Liver (tissue), 3 donors: ENCODE measurements around the gene NHERF1.

Experiments
- ATF3 ChIP-seq: IDR thresholded peaks from 2 replicates; pipeline ENCODE4 v1.6.1; 2016; ENCODE audit warnings: antibody characterized with exemption
- CTCF ChIP-seq: fragments of 150-350 bp; IDR thresholded peaks from 2 replicates; pipeline ENCODE4 v1.5.1; 2017; ENCODE audit warnings: improper control_type of control experiment, low read depth, low read length; ENCODE audit not compliant: missing input control
- EGR1 ChIP-seq, 2 donors: IDR thresholded peaks; 2 replicates each; pipeline ENCODE4 v1.6.1; 2016 to 2018; ENCODE audit warnings: antibody characterized with exemption in 2 of 2, low read depth in 2 of 2
- MAX ChIP-seq: IDR thresholded peaks from 2 replicates; pipeline ENCODE4 v1.6.1; 2016; ENCODE audit warnings: antibody characterized with exemption
- REST ChIP-seq: IDR thresholded peaks from 2 replicates; pipeline ENCODE4 v1.6.1; 2016; ENCODE audit warnings: antibody characterized with exemption, mild to moderate bottlenecking
- SP1 ChIP-seq: IDR thresholded peaks from 2 replicates; pipeline ENCODE4 v1.6.1; 2018; ENCODE audit warnings: antibody characterized with exemption, mild to moderate bottlenecking
- donor health status: healthy.
- donor health status: healthy.

- TF ChIP-seq CTCF, result no peak
- TF ChIP-seq REST, result no peak
- no peak for TF ChIP-seq SP1
- no peak for TF ChIP-seq MAX
- no peak for TF ChIP-seq EGR1 (IDR thresholded peaks at IDR 0.05; ENCODE audit: low read depth in 2 of 2)
- TF ChIP-seq ATF3, result no peak
Measured at GRCh38 chr17:74796211-74796610, 47.8 kb downstream of the NHERF1 start.
